ENCODE measurements around the gene RPS23.
A peak's percentile ranks its signal among the peaks of the same experiment; 100 is the strongest.

Gene RPS23

DNA sequence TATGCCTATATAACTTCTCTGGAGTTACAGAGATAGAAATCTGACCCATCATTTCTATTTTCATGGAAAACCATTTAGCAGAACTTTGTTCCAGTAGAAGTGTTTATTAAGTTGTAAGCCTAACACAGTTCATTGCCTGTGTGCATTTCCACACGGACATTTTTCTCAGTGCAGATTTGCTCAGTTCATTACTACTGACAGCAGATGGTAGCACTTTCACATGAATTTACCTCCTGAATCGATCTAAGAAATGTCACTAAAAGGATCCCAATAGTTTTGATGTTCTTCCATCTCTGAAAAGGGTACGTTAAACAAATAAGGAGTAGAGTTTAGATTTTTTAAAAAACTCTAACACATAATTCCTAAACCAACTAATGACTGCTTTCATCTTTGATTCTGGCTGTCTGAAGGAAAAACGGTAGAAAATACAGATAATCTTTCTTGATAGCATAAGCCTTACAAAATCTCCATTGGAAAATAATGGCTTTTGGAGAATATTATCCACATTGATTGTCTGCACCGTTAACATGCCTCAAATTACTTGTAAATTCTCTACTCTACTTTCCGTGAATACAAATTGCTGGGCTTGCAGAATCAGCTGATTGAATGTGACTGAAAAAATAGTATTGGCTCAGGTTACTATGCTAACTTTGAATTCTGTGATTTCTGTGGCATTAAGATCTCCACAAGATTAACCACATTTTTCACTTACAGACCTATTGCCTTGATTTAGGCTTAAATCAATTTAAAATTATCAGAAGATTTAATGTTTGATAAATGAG is 33.1 kb downstream of the RPS23 start:
- no peak for DNase-seq (ENCODE audit: low read depth)
- H3K4me3 ChIP-seq (ENCODE audit: low read depth, low read length), result no peak overlapping the region
- TF ChIP-seq, protein P1, sequence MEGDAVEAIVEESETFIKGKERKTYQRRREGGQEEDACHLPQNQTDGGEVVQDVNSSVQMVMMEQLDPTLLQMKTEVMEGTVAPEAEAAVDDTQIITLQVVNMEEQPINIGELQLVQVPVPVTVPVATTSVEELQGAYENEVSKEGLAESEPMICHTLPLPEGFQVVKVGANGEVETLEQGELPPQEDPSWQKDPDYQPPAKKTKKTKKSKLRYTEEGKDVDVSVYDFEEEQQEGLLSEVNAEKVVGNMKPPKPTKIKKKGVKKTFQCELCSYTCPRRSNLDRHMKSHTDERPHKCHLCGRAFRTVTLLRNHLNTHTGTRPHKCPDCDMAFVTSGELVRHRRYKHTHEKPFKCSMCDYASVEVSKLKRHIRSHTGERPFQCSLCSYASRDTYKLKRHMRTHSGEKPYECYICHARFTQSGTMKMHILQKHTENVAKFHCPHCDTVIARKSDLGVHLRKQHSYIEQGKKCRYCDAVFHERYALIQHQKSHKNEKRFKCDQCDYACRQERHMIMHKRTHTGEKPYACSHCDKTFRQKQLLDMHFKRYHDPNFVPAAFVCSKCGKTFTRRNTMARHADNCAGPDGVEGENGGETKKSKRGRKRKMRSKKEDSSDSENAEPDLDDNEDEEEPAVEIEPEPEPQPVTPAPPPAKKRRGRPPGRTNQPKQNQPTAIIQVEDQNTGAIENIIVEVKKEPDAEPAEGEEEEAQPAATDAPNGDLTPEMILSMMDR (IDR thresholded peaks at IDR 0.05; ENCODE audit: insufficient read depth, low read depth, low read length, missing control alignments), result no peak

GRCh38 chr5:82244151-82244550 is 34.0 kb downstream of the RPS23 start:
- TF ChIP-seq, protein P1 (IDR thresholded peaks at IDR 0.05; ENCODE audit: insufficient read depth, low read depth, low read length, missing control alignments), result no peak
- H3K4me3 ChIP-seq (ENCODE audit: low read depth, low read length), result no peak overlapping the region
- no peak for DNase-seq (ENCODE audit: low read depth)

DNA sequence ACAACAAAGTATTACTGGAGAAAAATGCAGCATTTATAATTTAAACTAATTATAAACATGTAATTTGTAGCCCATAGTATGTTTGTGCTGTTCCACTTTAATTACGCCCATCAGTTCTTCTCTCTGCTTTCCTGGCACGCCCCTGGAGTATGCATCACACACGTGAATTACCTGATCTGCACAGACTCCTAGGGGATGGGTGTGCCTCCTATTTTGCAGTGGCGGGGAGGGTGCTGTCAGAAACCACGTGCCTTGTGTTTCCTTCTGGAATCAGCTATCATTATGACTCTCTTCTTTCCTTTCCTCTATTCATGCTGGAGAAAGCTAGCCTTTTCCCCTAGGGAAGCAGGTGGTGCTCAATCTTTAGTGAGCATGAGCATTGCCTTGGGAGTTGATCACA is 43.3 kb downstream of the RPS23 start:
- no peak overlapping the region for H3K4me3 ChIP-seq (ENCODE audit: low read depth, low read length)
- TF ChIP-seq, protein P1 (IDR thresholded peaks at IDR 0.05; ENCODE audit: insufficient read depth, low read depth, low read length, missing control alignments), result no peak
- no peak for DNase-seq (ENCODE audit: low read depth)

DNA sequence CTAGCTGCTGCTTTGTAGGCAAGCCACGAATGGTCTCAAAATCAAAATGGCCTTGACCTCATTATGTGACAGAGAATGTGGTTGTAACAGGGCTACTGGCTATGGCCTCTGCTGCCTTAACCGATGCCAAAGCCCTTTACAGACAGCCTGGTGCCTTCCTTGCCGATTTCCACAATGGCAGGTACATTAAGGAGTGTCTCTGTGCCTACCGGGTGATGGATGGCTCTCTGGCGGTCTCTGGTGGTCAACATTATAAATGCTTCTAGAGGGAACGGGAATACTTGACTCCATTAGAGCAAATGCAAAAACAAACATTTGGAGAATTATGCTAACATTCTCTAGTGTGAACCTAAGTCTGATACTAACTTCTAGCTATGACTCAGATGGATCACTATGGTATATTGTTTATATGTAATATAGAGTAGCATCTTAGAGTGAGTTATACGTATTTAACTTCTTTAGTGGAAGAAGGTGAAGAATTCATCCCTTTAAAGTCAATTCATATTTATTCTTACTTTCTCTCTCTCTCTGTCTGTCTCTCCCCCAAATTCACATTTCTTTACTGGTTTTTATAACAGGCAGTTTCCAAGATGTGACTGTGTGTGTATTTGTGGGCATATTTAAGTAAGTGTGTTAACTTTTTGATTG is 52.5 kb downstream of the RPS23 start:
- DNase-seq (ENCODE audit: low read depth), result peak; percentile 75
- no peak overlapping the region for H3K4me3 ChIP-seq (ENCODE audit: low read depth, low read length)
- TF ChIP-seq, protein P1 (IDR thresholded peaks at IDR 0.05; ENCODE audit: insufficient read depth, low read depth, low read length, missing control alignments), result peak; percentile 84
